Right lobe of liver (tissue), 6 donors: ENCODE results near the gene CHD2. TPM values are rescaled to one million over a fixed set of nuclear protein-coding genes. Genes with fewer than 3 reads are reported as not detected.

Source experiments
- ATAC-seq, 4 donors: fragments of 200-7000 bp; cut with Tn5 transposase; one replicate each; pipeline ENCODE4 v1.9.1; 2020; ENCODE audit warnings: mild to moderate bottlenecking in 4 of 4, moderate library complexity in 4 of 4
- DNase-seq, 3 donors: peaks; one replicate each; pipeline ENCODE4 v3.0.0-alpha.2; 2020
- H3K27ac ChIP-seq, 3 donors: fragments of 200-600 bp; one replicate each; pipeline ENCODE4 v1.8.0; 2022
- H3K27me3 ChIP-seq, 2 donors: fragments of 200-600 bp; one replicate each; pipeline ENCODE4 v1.8.0; 2022
- H3K36me3 ChIP-seq, 4 donors: fragments of 200-600 bp; sonication (generic) in 1 of 4; one replicate each; pipeline versions ENCODE4 v1.5.1 to v1.8.0; 2017 to 2022; ENCODE audit warnings: control low read depth in 1 of 4
- H3K4me1 ChIP-seq, 4 donors: fragments of 200-600 bp; sonication (generic) in 1 of 4; one replicate each; pipeline versions ENCODE4 v1.5.1 to v1.8.0; 2017 to 2022; ENCODE audit warnings: control low read depth in 1 of 4
- H3K4me3 ChIP-seq, 3 donors: fragments of 200-600 bp; one replicate each; pipeline ENCODE4 v1.8.0; 2022
- H3K9me3 ChIP-seq, 4 donors: fragments of 200-600 bp; sonication (generic) in 1 of 4; one replicate each; pipeline versions ENCODE4 v1.5.1 to v1.8.0; 2017 to 2022; ENCODE audit warnings: control low read depth in 1 of 4
- CTCF ChIP-seq, 4 donors: fragments of 200-600 bp in 3 of 4; fragments of 450-650 bp in 1 of 4; IDR thresholded peaks; one replicate each; pipeline versions ENCODE4 v1.5.1 to v1.8.0; 2016 to 2022; ENCODE audit warnings: antibody characterized with exemption in 4 of 4, mild to moderate bottlenecking in 2 of 4
- POLR2A ChIP-seq: fragments of 450-650 bp; IDR thresholded peaks from one replicate; pipeline ENCODE4 v1.6.1; 2017; ENCODE audit warnings: antibody characterized with exemption, mild to moderate bottlenecking
- WGBS: methylation state at CpG from one replicate; pipeline ENCODE4 v1.1.6; 2018; ENCODE audit warnings: low coverage, low lambda C conversion rate; ENCODE audit not compliant: insufficient coverage; ENCODE audit errors: missing lambda C conversion rate; 5-methylcytosine and 5-hydroxymethylcytosine counted together
- intact Hi-C, 2 donors: fragments of 100-400 bp; cut with DNase I; formaldehyde crosslinking; loops; one replicate each; pipeline versions ENCODE4 v1.11.2 to v1.14.1; 2022
- total RNA-seq, 6 experiments: library from RNA; depleted of rRNA in 2 of 6; stranded (reverse); fragments of >200 nt in 2 of 6; fragmentation: NEBNext Ultra II Directional in 3 of 6; extraction: Animal tissue kit (Norgen Biotek cat#: 25700) in 3 of 6; gene quantifications; one replicate each; pipeline versions ENCODE4 v1.1.0 to v1.2.4, GENCODE V29; 2016 to 2023
- donor health status: DM: no; HTN: yes; CAD: no.
- donor health status: DM: no; HTN: no; CAD: no.
- donor health status: DM: no; HTN: no; CAD: no.
- donor health status: DM: no; HTN: yes; CAD: no.
- donor health status: DM: no; HTN: yes; CAD: no.

Gene CHD2
- total RNA-seq, 6 experiments from 2014 or later, result 41.4 to 65.0 (median 56.6) TPM

GRCh38 chr15:92893200-92893599, 6.9 kb upstream of the CHD2 start:
- intact Hi-C loops, result no loop called here
- DNase-seq (no peak), ATAC-seq (no peak)
- no peak overlapping the region for H3K4me3 ChIP-seq
- H3K27ac ChIP-seq, result no peak overlapping the region
- H3K36me3 ChIP-seq, result peaks cover 0 to 57% (median 20%) of the 10 kb centered on the region in 4 donors
- H3K4me1 ChIP-seq, result peaks cover 0 to 24% (median 2%) of the 10 kb centered on the region in 4 donors
- no peaks in the 10 kb centered on the region for H3K27me3 ChIP-seq
- no peaks in the 10 kb centered on the region for H3K9me3 ChIP-seq
- TF ChIP-seq POLR2A (no peak), CTCF (IDR thresholded peaks at IDR 0.05) (no peak)
- WGBS, result 45% methylated on average over 2 of the region's 2 CpGs

GRCh38 chr15:92896561-92896960, 3.6 kb upstream of the CHD2 start:
- Histone ChIP-seq H3K4me3 (no peak overlapping the region), H3K4me1 (peaks cover 0 to 36% (median 0%) of the 10 kb centered on the region in 4 donors), H3K36me3 (peaks cover 0 to 48% (median 22%) of the 10 kb centered on the region in 4 donors), H3K9me3 (no peaks in the 10 kb centered on the region), H3K27me3 (no peaks in the 10 kb centered on the region), H3K27ac (no peak overlapping the region)
- intact Hi-C loops, result no loop called here
- TF ChIP-seq CTCF (IDR thresholded peaks at IDR 0.05), result no peak
- no peak for TF ChIP-seq POLR2A
- ATAC-seq (no peak), DNase-seq (no peak)

- intact Hi-C loops, result no loop called here
- Histone ChIP-seq H3K36me3 (peaks cover 0 to 37% (median 17%) of the 10 kb centered on the region in 4 donors), H3K9me3 (no peaks in the 10 kb centered on the region), H3K27me3 (no peaks in the 10 kb centered on the region), H3K4me3 (no peak overlapping the region), H3K27ac (no peak overlapping the region), H3K4me1 (peaks cover 0 to 36% (median 0%) of the 10 kb centered on the region in 4 donors)
- 100% methylated on average over 1 of the region's 1 CpG for WGBS
- TF ChIP-seq CTCF (IDR thresholded peaks at IDR 0.05) (no peak), POLR2A (no peak)
- ATAC-seq (no peak), DNase-seq (no peak)
These were observed 2.5 kb upstream of the CHD2 start for GRCh38 chr15:92897620-92898019.

GRCh38 chr15:92898988-92899582, 1.0 kb upstream of the CHD2 start:
- Histone ChIP-seq H3K9me3 (no peaks in the 10 kb centered on the region), H3K27ac (peak overlapping the region in 1 of 3 donors; percentile 99), H3K4me1 (peaks cover 0 to 36% (median 0%) of the 10 kb centered on the region in 4 donors), H3K27me3 (no peaks in the 10 kb centered on the region), H3K36me3 (peaks cover 0 to 22% (median 9%) of the 10 kb centered on the region in 4 donors), H3K4me3 (no peak overlapping the region)
- TF ChIP-seq POLR2A, result no peak
- no peak for TF ChIP-seq CTCF (IDR thresholded peaks at IDR 0.05)
- ATAC-seq (no peak), DNase-seq (no peak)
- intact Hi-C loops, result no loop called here
- WGBS, result 87% methylated on average over 5 of the region's 5 CpGs
